Measurements from ENCODE around the gene ARHGAP30. TPM values are rescaled to one million over a fixed set of nuclear protein-coding genes. Genes with fewer than 3 reads are reported as not detected.

ARHGAP30 gene
- polyA plus RNA-seq, 1 experiment, result not detected

GRCh38 chr1:161006563-161006962, 63.1 kb downstream of the ARHGAP30 start:
- ChIA-PET CTCF (interaction anchor here (0.6 to 2.3 kb wide), 3 partner anchors 9 to 134 kb away, joined by 3 to 13 read pairs (median 3); no protein-coding TSS in a partner anchor), POLR2A (no interaction called here)
- Histone ChIP-seq H3K9me3 (ENCODE audit: control insufficient read depth, insufficient read depth, low read length) (no peaks in the 10 kb centered on the region), H3K4me3 (ENCODE audit: low read depth, low read length) (no peak overlapping the region), H3K27me3 (ENCODE audit: control insufficient read depth, insufficient read depth, low read length) (no peaks in the 10 kb centered on the region), H3K27ac (ENCODE audit: low read depth, low read length) (no peak overlapping the region)
- TF ChIP-seq, protein P1, sequence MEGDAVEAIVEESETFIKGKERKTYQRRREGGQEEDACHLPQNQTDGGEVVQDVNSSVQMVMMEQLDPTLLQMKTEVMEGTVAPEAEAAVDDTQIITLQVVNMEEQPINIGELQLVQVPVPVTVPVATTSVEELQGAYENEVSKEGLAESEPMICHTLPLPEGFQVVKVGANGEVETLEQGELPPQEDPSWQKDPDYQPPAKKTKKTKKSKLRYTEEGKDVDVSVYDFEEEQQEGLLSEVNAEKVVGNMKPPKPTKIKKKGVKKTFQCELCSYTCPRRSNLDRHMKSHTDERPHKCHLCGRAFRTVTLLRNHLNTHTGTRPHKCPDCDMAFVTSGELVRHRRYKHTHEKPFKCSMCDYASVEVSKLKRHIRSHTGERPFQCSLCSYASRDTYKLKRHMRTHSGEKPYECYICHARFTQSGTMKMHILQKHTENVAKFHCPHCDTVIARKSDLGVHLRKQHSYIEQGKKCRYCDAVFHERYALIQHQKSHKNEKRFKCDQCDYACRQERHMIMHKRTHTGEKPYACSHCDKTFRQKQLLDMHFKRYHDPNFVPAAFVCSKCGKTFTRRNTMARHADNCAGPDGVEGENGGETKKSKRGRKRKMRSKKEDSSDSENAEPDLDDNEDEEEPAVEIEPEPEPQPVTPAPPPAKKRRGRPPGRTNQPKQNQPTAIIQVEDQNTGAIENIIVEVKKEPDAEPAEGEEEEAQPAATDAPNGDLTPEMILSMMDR (IDR thresholded peaks at IDR 0.05; ENCODE audit: low read depth, low read length), result no peak
- no peak for DNase-seq (ENCODE audit: low read depth, low spot score)

- Histone ChIP-seq H3K27me3 (ENCODE audit: control insufficient read depth, insufficient read depth, low read length) (peaks cover 3% of the 10 kb centered on the region), H3K27ac (ENCODE audit: low read depth, low read length) (no peak overlapping the region), H3K4me3 (ENCODE audit: low read depth, low read length) (no peak overlapping the region), H3K9me3 (ENCODE audit: control insufficient read depth, insufficient read depth, low read length) (no peaks in the 10 kb centered on the region)
- ChIA-PET POLR2A (no interaction called here), CTCF (interaction anchor here (2.2 to 3.9 kb wide), 2 partner anchors 11 to 97 kb away, joined by 6 to 22 read pairs; partner anchors contain the start of gene KLHDC9)
- TF ChIP-seq, protein P1 (IDR thresholded peaks at IDR 0.05; ENCODE audit: low read depth, low read length), result no peak
- no peak for DNase-seq (ENCODE audit: low read depth, low spot score)
Observed at GRCh38 chr1:161001525-161001924, 68.2 kb downstream of the ARHGAP30 start.

DNA sequence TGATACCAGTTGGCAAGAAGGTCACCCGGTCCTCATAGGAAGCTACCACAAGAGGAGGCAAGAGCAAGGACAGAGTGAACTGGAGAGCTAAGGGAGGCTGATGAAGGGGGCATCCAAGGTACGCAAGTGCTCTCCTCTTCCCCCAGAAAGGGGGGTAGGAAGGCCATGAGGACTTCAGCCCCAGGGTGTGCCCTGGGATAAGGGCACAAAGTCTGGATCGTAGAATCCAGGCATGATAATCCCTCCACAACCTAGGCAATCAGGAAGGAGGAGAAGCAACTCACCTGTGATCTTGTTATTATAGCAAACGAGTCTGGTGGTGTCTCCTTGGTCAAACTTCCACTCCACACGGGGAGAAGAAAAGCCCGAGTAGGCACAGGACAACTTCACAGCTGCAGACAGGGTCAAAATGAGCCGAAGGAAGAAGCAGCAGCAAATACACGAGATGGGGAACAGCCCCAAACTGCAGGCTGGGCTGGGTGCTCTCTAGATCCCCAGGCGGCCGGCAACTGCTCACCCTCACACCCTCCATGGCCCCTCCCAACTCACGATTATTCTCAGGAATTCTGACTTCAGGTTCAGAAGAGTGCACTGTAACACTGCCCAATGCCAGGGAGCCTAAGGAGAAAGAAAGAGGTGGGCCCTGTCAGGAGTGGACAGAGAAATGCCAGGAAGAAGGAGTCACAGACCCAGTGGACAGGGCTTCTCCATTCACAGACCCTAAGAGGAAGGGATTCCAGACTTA, 68.8 kb downstream of the ARHGAP30 start:
- ChIA-PET CTCF (interaction anchor here (2.2 to 3.9 kb wide), 2 partner anchors 10 to 97 kb away, joined by 6 to 22 read pairs; partner anchors contain the start of gene KLHDC9), POLR2A (no interaction called here)
- TF ChIP-seq, protein P1 (IDR thresholded peaks at IDR 0.05; ENCODE audit: low read depth, low read length), result no peak
- Histone ChIP-seq H3K27me3 (ENCODE audit: control insufficient read depth, insufficient read depth, low read length) (peaks cover 3% of the 10 kb centered on the region), H3K4me3 (ENCODE audit: low read depth, low read length) (no peak overlapping the region), H3K9me3 (ENCODE audit: control insufficient read depth, insufficient read depth, low read length) (no peaks in the 10 kb centered on the region), H3K27ac (ENCODE audit: low read depth, low read length) (no peak overlapping the region)
- no peak for DNase-seq (ENCODE audit: low read depth, low spot score)

- Histone ChIP-seq H3K9me3 (ENCODE audit: control insufficient read depth, insufficient read depth, low read length) (no peaks in the 10 kb centered on the region), H3K27me3 (ENCODE audit: control insufficient read depth, insufficient read depth, low read length) (peaks cover 3% of the 10 kb centered on the region), H3K27ac (ENCODE audit: low read depth, low read length) (no peak overlapping the region), H3K4me3 (ENCODE audit: low read depth, low read length) (no peak overlapping the region)
- no peak for DNase-seq (ENCODE audit: low read depth, low spot score)
- TF ChIP-seq, protein P1 (IDR thresholded peaks at IDR 0.05; ENCODE audit: low read depth, low read length), result no peak
- CTCF ChIA-PET, result interaction anchor here (0.5 to 6.5 kb wide), 4 partner anchors 9 to 140 kb away, joined by 4 to 87 read pairs (median 14); partner anchors contain the start of gene KLHDC9
- POLR2A ChIA-PET, result no interaction called here
Observed at GRCh38 chr1:160999376-160999775, 70.3 kb downstream of the ARHGAP30 start.
